GM21529 (cell line): ENCODE data around the gene HIRA.

Experiments
- ATAC-seq: cut with Tn5 transposase; IDR thresholded peaks from one replicate; pipeline ENCODE4 v1.9.1; 2021; ENCODE audit not compliant: unreplicated experiment

HIRA gene

DNA sequence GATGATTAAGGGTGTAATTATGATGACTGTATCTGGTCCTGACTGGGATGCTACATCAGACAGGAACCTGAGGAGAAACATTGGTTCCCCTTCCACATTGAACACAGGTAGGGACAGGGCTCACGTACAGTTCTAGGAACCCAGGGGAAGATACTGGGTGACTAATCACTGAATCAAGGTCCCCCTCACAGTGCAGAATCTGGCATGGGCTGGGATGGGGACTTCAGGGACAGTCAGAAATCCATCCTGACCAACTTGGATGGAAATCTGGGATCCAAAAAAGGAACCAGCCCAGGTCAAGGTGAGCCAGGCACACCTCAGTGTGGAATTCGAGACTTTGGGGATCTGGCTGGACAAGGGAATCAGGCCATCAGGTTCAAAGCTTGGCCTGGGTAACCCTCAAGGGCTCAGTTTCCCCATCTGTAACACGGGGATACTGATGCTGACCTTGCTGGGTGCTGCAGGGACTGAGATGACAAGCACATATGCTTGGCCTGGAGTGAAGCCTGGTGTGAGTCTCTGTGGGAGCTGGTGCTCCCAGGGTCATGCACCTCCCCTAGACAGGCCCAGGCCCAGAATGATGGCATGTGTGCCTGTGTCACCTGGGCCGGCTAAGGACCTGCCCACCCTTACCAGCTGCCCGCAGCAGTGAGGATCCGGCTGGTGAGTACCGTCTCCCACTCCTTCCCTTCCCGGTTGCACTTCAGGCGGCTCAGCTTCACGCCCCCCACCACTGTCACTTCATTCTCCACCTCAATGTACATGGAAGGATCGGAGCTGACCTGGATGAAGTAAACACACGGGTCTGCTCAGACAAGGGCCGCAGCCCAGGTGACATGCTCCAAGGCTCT lies 72.6 kb downstream of the HIRA start:
- ATAC-seq, result no peak

- no peak for ATAC-seq
Measured at GRCh38 chr22:19358195-19358594, 73.3 kb downstream of the HIRA start.

- ATAC-seq, result no peak
Measured at GRCh38 chr22:19357270-19358105, 74.0 kb downstream of the HIRA start.

GRCh38 chr22:19356708-19357269 lies 74.7 kb downstream of the HIRA start:
- ATAC-seq, result no peak

GRCh38 chr22:19355413-19356157 lies 75.9 kb downstream of the HIRA start:
- no peak for ATAC-seq

DNA sequence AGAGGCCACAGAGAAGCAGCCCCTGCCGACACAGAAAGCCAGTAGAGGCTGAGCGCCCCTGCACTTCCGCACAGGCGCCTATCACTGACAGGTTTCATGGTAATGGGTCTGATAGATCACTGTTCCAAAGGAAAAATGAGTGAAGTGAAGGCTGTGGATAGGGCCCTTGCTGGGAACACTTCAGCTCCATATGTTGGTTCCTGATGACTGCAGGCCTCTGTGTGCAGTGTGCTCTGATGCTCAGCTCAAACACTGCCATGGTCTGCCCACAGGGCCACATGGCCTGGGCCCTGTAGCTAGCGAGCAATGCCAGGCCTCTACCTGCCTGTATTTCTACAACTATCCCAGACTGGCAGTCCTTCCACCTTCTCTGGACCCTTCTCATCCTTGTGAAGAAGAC lies 77.3 kb downstream of the HIRA start:
- ATAC-seq, result no peak

GRCh38 chr22:19353363-19354131 lies 78.0 kb downstream of the HIRA start:
- no peak for ATAC-seq

GRCh38 chr22:19352766-19353165 lies 78.8 kb downstream of the HIRA start:
- no peak for ATAC-seq

DNA sequence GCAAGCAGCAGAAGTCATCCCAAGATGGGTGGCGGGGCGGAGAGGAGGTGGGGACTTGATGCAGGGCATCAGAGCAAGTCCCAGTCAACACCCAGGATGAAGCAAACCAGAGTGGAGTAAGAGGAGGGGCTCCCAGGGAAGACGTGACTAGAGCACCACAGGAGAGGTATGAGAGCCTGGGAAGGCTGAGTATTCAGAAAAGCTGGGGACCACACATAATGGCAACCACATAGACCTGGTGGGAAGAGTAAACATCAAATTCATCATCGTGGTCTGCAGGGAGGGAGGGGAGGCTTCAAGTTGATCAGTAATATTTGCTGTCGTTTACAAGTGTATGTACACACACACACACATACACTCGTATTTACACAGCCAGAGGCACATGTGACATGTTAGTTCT lies 79.3 kb downstream of the HIRA start:
- no peak for ATAC-seq

GRCh38 chr22:19351604-19352003 lies 79.9 kb downstream of the HIRA start:
- ATAC-seq, result no peak

DNA sequence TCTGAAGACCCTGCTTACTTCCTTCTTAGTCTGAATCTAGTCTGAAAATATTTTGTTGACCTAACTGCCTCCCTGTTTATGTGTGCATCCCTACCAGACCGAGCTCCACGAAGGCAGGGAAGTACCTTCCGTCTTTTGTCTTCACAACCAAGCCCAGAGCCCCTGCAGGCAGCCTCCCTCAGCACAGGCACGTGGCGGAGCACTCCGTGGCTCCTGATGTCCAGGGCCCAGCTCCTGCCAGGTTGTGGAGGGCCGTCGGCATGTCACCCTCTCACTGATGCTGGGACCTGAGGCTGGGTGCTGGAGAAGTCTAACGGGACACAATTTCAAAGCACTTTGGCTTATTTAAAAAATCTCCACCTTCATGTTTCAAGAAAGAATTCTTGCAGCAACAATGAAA lies 80.6 kb downstream of the HIRA start:
- no peak for ATAC-seq

- no peak for ATAC-seq
Measured at GRCh38 chr22:19350476-19350859, 81.1 kb downstream of the HIRA start.

DNA sequence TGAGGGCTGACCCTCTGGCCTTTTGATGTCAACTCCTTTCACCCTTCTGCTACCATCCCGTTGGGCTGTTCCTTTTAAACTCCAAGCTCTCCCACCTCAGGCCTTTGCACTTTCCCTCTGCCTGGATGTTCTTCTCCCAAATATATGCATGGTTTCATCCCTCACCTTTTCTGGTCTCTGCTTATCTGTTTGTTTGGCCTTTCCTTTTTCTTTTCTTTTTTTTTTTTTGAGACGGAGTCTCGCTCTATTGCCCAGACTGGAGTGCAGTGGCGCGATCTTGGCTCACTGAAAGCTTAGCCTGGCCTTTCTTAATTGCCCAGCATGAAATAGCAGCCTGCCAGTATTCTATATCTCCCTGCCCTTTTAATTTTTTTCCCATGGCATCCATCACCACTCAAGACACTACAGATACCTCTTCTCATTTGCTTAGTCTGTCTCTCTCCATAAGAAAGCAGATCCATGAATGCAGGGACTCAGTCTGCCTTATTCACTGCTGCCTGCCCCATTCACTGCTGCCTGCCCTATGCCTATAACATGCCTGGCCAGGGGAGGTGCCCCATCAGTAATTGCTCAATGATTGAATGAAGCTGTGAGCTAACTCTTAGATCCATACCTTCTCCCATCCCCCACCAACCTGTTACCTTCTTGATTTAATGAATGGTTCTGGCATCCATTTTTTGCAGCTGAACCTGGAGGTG lies 81.6 kb downstream of the HIRA start:
- ATAC-seq, result no peak

- ATAC-seq, result no peak
Measured at GRCh38 chr22:19346677-19347265, 84.8 kb downstream of the HIRA start.

- no peak for ATAC-seq
Measured at GRCh38 chr22:19344420-19344819, 87.1 kb downstream of the HIRA start.

DNA sequence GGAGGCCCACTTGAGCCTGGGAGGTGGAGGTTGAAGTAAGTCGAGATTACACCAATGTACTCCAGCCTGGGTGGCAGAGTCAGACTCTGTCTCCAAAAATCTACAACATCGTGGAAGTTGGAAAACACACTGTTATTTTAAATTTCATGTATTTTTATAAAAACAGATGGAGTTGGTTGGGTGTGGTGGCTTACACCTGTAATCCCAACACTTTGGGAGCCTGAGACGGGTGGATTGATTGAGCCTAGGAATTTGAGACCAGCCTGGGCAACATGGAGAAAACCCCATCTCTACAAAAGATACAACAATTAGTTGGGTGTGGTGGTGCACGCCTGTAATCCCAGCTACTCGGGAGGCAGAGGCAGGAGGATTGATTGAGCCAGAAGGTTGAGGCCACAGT lies 88.1 kb downstream of the HIRA start:
- no peak for ATAC-seq

DNA sequence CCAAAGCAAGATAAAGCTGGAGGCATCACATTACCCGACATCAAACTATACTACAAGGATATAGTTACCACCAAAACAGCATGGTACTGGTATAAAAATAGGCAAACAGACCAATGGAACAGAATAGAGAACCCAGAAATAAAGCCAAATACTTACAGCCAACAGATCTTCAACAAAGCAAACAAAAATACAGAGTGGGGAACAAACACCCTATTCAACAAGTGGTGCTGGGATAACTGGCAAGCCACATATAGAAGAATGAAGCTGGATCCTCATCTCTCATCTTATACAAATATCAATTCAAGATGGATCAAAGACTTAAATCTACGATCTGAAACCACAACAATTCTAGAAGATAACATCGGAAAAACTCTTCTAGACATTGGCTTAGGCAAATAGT lies 90.0 kb downstream of the HIRA start:
- ATAC-seq, result no peak

DNA sequence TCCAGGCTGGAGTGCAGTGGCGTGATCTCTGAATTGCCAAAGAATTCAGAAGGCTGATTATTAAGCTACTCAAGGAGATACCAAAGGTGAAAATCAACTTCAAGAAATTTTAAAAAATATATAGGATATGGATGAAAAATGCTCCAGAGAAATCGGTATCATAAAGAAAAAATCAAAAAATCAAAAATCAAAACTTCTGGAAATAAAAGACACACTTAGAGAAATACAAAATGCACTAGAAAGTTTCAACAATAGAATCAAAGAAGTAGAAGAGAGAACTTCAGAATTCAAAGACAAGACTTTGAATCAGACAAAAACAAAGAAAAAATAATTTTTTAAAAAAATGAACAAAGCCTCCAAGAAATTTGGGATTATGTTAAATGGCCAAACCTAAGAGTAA lies 94.4 kb downstream of the HIRA start:
- ATAC-seq, result no peak
